MM.1S (cell line): ENCODE results near the gene MAD1L1.

Experiments used
- DNase-seq: peaks from one replicate; pipeline ENCODE4 v3.0.0-alpha.2; 2015
- H2AFZ ChIP-seq: fragments of 300-600 bp; sonication (generic); 2 replicates; pipeline ENCODE4 v1.6.0; 2016; ENCODE audit warnings: antibody characterized with exemption, low read length
- H3F3A ChIP-seq: fragments of 300-600 bp; sonication (generic); 2 replicates; pipeline ENCODE4 v1.6.1; 2016; ENCODE audit warnings: mild to moderate bottlenecking, antibody characterized with exemption, low read length, moderate library complexity, mixed read lengths; ENCODE audit not compliant: insufficient read depth
- H3K27ac ChIP-seq: fragments of 300-600 bp; sonication (generic); 2 replicates; pipeline ENCODE4 v1.5.1; 2016; ENCODE audit warnings: mild to moderate bottlenecking, low read length
- H3K27me3 ChIP-seq: fragments of 300-600 bp; sonication (generic); replicated peaks from 2 replicates; pipeline ENCODE4 v1.6.0; 2016; ENCODE audit warnings: low read length; ENCODE audit not compliant: insufficient read depth
- H3K36me3 ChIP-seq: fragments of 300-600 bp; sonication (generic); replicated peaks from 2 replicates; pipeline ENCODE4 v1.6.1; 2016; ENCODE audit warnings: mild to moderate bottlenecking, low read length, mixed read lengths; ENCODE audit not compliant: insufficient read depth
- H3K4me1 ChIP-seq: fragments of 300-600 bp; sonication (generic); 2 replicates; pipeline ENCODE4 v1.6.1; 2016; ENCODE audit warnings: low read length, mixed read lengths
- H3K4me2 ChIP-seq: fragments of 300-600 bp; sonication (generic); 2 replicates; pipeline ENCODE4 v1.6.0; 2016; ENCODE audit warnings: low read depth, low read length
- H3K4me3 ChIP-seq: fragments of 300-600 bp; sonication (generic); 2 replicates; pipeline ENCODE4 v1.5.1; 2016; ENCODE audit warnings: low read length, mixed read lengths
- H3K79me2 ChIP-seq: fragments of 300-600 bp; sonication (generic); 2 replicates; pipeline ENCODE4 v1.6.1; 2016; ENCODE audit warnings: mixed run types, low read length, mixed read lengths
- H3K9ac ChIP-seq: fragments of 300-600 bp; sonication (generic); 2 replicates; pipeline ENCODE4 v1.6.1; 2016; ENCODE audit warnings: low read length, mixed read lengths
- H3K9me2 ChIP-seq: fragments of 300-600 bp; sonication (generic); replicated peaks from 2 replicates; pipeline ENCODE4 v1.6.1; 2016; ENCODE audit warnings: mild to moderate bottlenecking, low read length, mixed read lengths; ENCODE audit not compliant: insufficient read depth
- H3K9me3 ChIP-seq: fragments of 300-600 bp; sonication (generic); replicated peaks from 2 replicates; pipeline ENCODE4 v1.6.1; 2016; ENCODE audit warnings: mild to moderate bottlenecking, low read length, mixed read lengths; ENCODE audit not compliant: insufficient read depth
- H4K20me1 ChIP-seq: fragments of 300-600 bp; sonication (generic); 2 replicates; pipeline ENCODE4 v1.6.1; 2016; ENCODE audit warnings: mild to moderate bottlenecking, low read length, moderate library complexity, mixed read lengths; ENCODE audit not compliant: insufficient read depth
- CTCF ChIP-seq: fragments of 300-600 bp; sonication (generic); IDR thresholded peaks from 2 replicates; pipeline ENCODE4 v1.5.1; 2016; ENCODE audit warnings: antibody characterized with exemption, low read length, mixed read lengths
- EZH2 ChIP-seq: fragments of 300-600 bp; sonication (generic); optimal IDR thresholded peaks from 2 replicates; pipeline ENCODE3; 2017; ENCODE audit warnings: low read depth, mild to moderate bottlenecking, antibody characterized with exemption, low read length, mixed read lengths
- EZH2phosphoT487 ChIP-seq: fragments of 300-600 bp; sonication (generic); IDR thresholded peaks from 2 replicates; pipeline ENCODE4 v1.6.1; 2018; ENCODE audit warnings: antibody characterized with exemption, low read length

The MAD1L1 gene

DNA sequence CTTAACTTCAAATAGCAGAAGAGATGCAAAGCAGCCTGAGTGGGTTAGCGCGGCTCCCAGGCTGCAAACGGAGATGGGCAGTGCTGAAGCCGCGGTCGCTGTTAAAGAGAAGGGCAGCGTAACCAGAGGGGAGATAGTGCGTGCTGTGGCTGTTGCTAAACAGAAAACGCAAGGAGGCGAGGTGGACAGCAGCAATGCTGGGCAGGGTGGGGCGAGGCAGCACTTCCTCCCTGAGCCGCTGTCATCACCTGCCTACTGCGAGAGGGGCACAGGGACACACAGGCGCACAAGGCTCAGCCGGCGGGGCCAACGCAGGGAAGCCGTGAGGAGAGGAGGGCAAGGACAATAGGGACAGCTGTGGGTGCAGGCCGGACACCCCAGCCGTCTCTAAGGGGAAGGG lies 137.3 kb downstream of the MAD1L1 start:
- no peaks in the 10 kb centered on the region for H3K9me3 ChIP-seq
- H3K36me3 ChIP-seq = no peaks in the 10 kb centered on the region
- H3K4me1 ChIP-seq = no peaks in the 10 kb centered on the region
- H3F3A ChIP-seq = no peaks in the 10 kb centered on the region
- H3K27me3 ChIP-seq = no peaks in the 10 kb centered on the region
- no peaks in the 10 kb centered on the region for H4K20me1 ChIP-seq
- H3K27ac ChIP-seq = no peak overlapping the region
- H3K4me3 ChIP-seq = no peak overlapping the region
- TF ChIP-seq CTCF (no peak), EZH2phosphoT487 (no peak), EZH2 (no peak)
- no peak for DNase-seq
- H3K9ac ChIP-seq = no peak overlapping the region
- H3K9me2 ChIP-seq = no peaks in the 10 kb centered on the region
- H3K4me2 ChIP-seq = no peak overlapping the region
- H3K79me2 ChIP-seq = no peaks in the 10 kb centered on the region
- no peak overlapping the region for H2AFZ ChIP-seq

DNA sequence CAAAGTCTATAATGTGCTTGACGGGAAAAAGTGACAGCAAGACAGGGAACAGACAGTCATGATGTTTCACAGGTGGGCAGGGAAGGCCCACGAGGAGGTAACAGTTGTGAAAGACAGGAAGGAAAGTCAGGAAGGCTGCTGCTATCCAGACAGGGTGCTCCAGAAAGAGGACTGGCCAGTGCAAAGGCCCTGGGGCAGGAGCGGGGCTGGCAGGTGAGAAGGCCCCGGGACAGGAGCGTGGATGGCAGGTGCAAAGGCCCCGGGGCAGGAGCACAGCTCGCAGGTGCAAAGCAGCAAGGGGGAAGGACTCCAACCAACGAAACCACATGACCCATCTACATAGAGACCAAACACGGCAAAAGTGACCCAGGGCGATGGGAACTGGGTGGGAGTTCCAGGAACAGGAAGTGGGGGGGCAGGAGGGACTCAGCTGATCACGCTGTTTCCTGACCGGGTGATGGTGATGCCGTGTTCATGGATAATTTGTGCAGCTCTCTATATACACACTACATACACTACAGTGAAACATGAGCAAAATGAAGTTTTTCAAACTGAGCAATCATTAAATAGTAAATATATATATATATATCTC lies 138.2 kb downstream of the MAD1L1 start:
- no peaks in the 10 kb centered on the region for H3K9me3 ChIP-seq
- TF ChIP-seq EZH2 (no peak), CTCF (no peak), EZH2phosphoT487 (no peak)

GRCh38 chr7:2093843-2094220 lies 138.9 kb downstream of the MAD1L1 start:
- Histone ChIP-seq H2AFZ (no peak overlapping the region), H3K27me3 (no peaks in the 10 kb centered on the region), H4K20me1 (no peaks in the 10 kb centered on the region), H3K27ac (no peak overlapping the region), H3K4me2 (no peak overlapping the region), H3K9me3 (no peaks in the 10 kb centered on the region), H3K36me3 (no peaks in the 10 kb centered on the region), H3K4me1 (no peaks in the 10 kb centered on the region), H3F3A (no peaks in the 10 kb centered on the region), H3K9ac (no peak overlapping the region), H3K9me2 (no peaks in the 10 kb centered on the region), H3K4me3 (no peak overlapping the region), H3K79me2 (no peaks in the 10 kb centered on the region)
- no peak for DNase-seq
- no peak for TF ChIP-seq EZH2phosphoT487
- TF ChIP-seq CTCF = no peak
- no peak for TF ChIP-seq EZH2

More for the DNA sequence above, 138.2 kb downstream of the MAD1L1 start:
- no peak overlapping the region for H3K4me3 ChIP-seq
- H3K27ac ChIP-seq = no peak overlapping the region
- DNase-seq = no peak
- H3K9me2 ChIP-seq = no peaks in the 10 kb centered on the region
- H3K9ac ChIP-seq = no peak overlapping the region
- H3K79me2 ChIP-seq = no peaks in the 10 kb centered on the region
- H3K4me2 ChIP-seq = no peak overlapping the region
- H2AFZ ChIP-seq = no peak overlapping the region
- no peaks in the 10 kb centered on the region for H3K36me3 ChIP-seq
- H3K27me3 ChIP-seq = no peaks in the 10 kb centered on the region
- H4K20me1 ChIP-seq = no peaks in the 10 kb centered on the region
- no peaks in the 10 kb centered on the region for H3F3A ChIP-seq
- no peaks in the 10 kb centered on the region for H3K4me1 ChIP-seq
